ENCODE measurements around the gene ADAMTS12.

- TF ChIP-seq CTCF (IDR thresholded peaks at IDR 0.05 in 4 of 5, conservative IDR thresholded peaks at IDR 0.05 in 1 of 5) (no peak), POLR2A (IDR thresholded peaks at IDR 0.05) (no peak)
Observed at GRCh38 chr5:33852319-33852718, 39.5 kb downstream of the ADAMTS12 start.
